Activated CD4-positive, alpha-beta T cell treated with anti-CD3 and anti-CD28 coated beads for 1 hour (primary cell): ENCODE measurements around the gene CTSZ.
"Not testable (repeated sequence)": the region's sequence is repeated elsewhere in the genome, so short reads cannot be mapped to it uniquely, and the experiment has no call there.

Experiments
- DNase-seq: peaks from one replicate; pipeline ENCODE4 v3.0.0-alpha.2; 2020

The CTSZ gene

GRCh38 chr20:58994390-58995159 lies 12.5 kb downstream of the CTSZ start:
- no peak for DNase-seq

- DNase-seq = no peak
Observed at GRCh38 chr20:58993332-58994248, 13.5 kb downstream of the CTSZ start.

- DNase-seq = no peak
Observed at GRCh38 chr20:58992911-58993310, 14.1 kb downstream of the CTSZ start.

DNA sequence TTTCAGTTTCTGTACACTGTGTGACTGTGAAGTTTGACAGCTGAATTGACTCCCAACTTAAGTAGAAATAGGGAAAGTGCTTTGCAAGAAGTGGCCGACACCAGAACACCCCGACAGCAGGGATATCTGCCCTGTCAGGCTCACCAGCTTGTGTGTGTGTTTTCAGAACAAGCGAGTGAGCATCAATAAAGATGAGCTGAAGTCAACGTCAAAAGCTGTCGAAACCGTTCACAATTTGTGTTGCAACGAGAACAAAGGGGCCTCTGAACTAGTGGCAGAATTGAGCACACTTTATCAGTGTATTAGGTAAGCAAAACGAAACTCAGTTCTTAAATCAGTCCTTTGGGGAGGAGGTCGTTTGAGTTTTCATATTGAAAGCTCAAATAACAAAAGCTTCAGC lies 15.3 kb downstream of the CTSZ start:
- no peak for DNase-seq

GRCh38 chr20:58990651-58991445 lies 16.2 kb downstream of the CTSZ start:
- no peak for DNase-seq

DNA sequence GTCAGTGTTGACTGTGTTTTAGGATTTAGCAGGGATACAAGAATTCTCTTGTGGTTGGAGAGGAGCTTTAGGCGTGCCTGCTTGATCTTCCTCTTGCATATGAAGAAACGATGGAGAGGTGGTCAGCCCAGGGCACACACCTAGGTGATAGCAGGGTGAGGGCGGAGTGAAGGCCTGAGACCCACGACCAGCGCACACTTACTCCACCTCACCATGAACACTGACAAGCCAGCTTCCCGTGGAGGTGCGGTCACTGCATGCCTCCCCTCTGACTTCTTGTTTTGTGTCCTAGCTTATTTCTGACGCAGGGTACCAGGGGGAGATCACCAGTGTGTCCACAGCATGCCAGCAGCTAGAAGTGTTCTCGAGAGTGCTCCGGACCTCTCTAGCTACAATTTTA lies 17.9 kb downstream of the CTSZ start:
- DNase-seq = no peak

DNA sequence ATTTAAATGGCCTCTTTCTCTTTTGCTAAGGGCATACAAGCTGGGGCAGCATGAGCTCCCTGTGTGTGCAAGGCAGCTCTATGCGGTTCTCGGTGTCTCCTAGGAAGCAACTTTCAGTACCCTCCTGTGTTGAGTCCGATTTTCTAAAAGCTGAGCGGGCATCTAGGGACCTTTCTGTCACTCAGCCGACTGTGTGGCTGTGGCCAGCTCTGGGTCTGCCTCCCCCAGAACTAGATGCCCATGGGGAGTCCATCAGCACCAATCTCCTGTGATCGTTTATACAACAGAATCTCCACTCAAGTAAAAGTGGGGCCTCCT lies 18.5 kb downstream of the CTSZ start:
- no peak for DNase-seq

DNA sequence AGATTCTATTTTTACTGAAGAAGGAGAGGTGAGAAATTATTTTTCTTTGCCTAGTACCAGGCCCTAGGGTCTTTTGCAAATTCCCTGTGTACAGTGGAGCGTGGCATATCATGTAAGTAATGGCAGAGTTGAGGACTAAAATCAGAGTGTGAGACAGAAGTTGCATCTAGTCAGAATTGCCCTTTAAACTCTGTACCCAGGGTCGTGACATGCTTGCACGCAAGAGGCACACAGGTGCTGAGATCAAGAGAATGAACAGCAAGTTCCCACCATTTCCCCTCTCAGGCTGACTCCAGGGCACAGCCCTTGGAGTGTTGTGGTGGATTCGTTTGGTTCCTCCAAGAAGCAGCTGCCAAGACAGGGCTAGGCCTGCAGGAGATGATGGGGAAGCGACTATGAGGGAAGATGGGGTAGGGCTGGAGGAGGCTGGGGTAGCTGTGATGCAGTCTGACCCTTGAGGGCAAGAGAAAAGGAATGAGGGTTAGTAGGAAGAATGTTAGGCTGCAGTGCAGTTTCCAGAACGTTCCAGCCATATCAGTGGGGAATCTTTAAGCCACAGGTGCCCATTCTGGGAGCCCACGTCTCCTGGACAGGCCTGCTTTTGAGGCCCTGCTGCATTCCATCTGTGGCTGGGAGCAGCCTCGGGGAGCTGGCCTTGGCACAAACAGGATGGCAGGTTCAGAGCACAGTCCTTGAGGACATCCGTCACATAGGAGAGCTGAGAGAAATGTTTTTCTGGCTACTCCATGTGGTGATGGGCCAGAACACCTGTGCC lies 19.1 kb downstream of the CTSZ start:
- DNase-seq = no peak

DNA sequence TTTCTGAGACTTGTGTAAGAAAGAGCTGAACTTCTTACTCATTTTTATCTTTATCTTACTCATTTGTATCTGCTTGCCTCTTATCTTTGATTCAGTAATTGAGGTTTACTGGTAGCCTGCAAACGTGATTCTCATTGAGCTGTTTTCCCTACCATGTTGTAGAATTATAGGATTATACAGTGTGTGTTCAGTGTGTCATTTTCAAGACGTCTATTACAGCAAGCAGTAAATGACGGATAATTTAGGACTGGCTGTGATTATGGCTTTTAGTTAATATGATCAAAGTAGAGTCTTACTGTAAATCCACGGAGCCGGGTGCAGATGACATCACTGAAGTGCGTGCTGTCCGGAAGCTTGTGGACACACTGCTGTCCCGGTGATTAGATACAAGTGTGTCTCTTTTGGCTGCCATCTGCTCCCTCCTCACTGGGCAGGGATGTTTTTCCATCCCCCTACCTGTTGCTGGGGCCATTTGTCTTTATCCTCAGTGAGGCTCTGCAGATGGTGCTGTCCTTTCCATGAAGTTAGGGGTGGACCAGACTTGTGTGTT lies 20.0 kb downstream of the CTSZ start:
- no peak for DNase-seq

GRCh38 chr20:58986286-58986967 lies 20.6 kb downstream of the CTSZ start:
- DNase-seq = no peak

DNA sequence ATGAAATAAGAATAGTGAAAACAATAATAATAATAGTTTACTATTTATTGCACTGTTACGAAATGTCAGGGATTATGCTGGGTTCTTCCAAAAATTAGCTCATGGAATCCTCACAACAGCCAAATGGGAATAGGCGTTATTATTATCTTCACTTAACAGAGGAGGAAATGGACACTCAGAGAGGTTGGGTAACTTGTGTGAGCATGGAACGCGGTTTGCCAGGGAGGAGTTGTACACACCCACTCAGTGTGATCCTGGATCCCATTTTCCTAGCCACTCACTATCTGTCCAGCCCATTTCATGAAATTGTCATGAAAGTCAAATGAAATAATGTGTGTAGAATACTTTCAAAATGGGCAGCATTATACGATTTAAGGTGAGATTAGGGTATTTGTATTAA lies 21.4 kb downstream of the CTSZ start:
- DNase-seq = no peak

- no peak for DNase-seq
Observed at GRCh38 chr20:58984691-58985090, 22.4 kb downstream of the CTSZ start.

- DNase-seq = not testable (repeated sequence)
Observed at GRCh38 chr20:58983115-58983468, 24.0 kb downstream of the CTSZ start.

DNA sequence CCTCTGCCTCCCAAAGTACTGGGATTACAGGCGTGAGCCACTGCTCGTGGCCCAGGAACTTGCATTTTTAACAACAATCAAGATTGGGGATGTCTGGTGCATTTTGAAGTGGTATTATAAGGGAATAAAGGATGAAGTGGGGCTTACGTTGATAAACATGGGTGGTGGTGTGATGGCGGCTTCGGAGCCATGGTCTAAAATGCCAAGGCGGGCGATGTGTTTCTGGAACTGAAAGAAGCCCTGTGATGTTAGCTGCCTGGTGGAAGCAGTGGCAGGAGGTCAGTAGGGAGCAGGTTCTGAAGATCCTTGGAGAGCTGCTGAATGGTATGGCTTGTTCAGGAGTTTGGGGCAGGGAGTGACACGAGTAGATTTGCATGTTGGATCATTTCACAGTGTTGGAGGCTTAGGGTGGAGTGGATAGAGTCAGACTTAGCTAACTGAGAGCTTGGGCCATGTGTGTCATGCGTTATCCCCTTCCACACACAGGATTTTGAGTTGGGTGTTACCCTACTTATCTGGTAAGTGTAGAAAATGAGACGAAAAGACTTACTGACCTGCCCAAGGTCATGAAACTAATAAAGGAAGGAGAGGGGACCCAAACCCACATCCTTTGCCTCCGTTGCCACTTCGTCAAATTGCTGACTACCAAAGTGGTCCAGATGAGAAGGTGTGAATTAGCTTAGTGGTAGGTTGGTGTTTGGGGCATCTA lies 24.5 kb downstream of the CTSZ start:
- no peak for DNase-seq

DNA sequence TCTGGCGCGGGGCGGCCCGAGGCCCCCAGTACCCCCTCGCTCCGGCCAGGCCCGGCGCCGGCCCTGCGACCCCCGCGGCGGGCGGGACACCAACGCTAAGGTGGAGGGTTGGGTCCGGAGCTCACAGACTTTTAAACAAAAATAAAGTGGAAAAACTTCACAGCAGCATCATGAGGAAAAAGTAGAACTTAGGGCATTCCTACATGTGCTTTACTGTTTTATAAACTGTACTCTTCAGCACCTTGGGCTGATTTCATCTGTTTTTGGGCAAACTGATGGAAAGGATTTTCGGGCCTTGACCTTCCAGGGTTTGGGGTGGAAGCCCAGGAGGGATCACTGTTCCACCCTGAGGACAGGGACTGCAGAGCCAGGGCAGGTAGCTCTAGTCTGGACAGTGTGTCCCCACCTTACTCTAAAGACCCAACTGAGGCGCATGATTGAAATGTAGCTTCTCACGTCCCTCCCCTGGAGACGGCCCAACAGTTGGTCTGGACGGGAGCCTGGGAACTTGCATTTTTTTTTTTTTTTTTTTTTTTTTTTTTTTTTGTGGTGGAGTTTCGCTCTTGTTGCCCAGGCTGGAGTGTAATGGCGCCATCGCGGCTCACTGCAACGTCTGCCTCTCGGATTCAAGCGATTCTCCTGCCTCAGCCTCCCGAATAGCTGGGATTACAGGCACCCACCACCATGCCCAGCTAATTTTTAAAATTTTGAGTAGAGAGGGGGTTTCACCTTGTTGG lies 25.3 kb downstream of the CTSZ start:
- DNase-seq = no peak

DNA sequence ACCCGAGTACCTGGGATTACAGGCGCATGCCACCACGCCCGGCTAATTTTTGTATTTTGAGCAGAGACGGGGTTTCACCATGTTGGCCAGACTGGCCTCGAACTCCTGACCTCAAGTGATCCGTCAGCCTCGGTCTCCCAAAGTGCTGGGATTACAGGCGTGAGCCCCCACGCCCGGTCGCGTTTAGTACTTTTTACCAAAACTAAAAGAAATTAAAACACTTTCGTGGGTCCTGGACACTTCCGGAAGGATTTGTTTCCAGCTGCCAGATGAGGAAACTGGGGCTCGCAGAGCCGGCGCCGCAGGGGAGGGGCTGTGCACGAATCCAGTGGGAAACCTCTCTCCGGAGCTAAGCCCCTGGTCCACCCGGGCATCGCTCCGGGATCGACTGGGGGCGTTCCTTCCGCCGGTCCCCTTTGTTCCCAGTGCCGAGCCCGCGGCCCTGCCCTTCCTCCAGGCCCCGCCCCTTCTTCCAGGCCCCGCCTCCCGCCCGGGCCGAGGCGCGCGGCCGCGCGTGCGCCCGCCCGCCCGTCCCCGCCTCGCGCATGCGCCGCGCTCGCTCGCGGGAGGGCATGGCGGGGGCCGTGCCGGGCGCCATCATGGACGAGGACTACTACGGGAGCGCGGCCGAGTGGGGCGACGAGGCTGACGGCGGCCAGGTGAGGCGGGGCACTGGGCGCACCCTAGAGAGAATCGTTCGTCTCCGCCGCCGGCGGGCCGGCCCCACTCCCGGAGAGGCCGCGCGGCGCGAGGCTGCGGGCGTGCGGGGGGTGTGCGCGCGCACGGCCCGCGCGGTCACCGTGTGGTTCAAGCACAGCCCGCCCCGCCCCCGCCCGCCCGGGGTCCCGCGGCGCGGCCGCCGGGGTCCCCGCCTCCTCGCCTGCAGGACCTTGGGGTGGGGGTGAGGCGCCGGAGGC lies 26.1 kb downstream of the CTSZ start, which contains the start of gene NELFCD:
Gene NELFCD, plus strand, starts transcription at position 546 of the 917 bp plus-strand sequence. Its CDS starts 54 bp downstream, at position 600.
- peak; percentile 85 for DNase-seq

- no peak for DNase-seq
Observed at GRCh38 chr20:58978351-58979190, 28.5 kb downstream of the CTSZ start.
